ENCODE results near the gene PAXIP1. TPM values are rescaled to one million over a fixed set of nuclear protein-coding genes. Genes with fewer than 3 reads are reported as not detected.

PAXIP1 gene
- total RNA-seq, 1 experiment from 2014 or later: 47.8 TPM

GRCh38 chr7:155002411-155003091, 373 bp downstream of the PAXIP1 start:
- H3K9me3 ChIP-seq (replicated peaks): no peaks in the 10 kb centered on the region
- peaks cover 15% of the 10 kb centered on the region for H3K36me3 ChIP-seq
- DNase-seq: peak; percentile 55 to 58
- H3K4me3 ChIP-seq: peak overlapping the region; percentile 99
- H3K4me1 ChIP-seq: no peaks in the 10 kb centered on the region; the same call in 1 of the 2 replicates
- peak overlapping the region; percentile 98 for H3K27ac ChIP-seq
- no peaks in the 10 kb centered on the region for H3K27me3 ChIP-seq

- Histone ChIP-seq H3K9me3 (replicated peaks) (no peaks in the 10 kb centered on the region), H3K4me1 (no peaks in the 10 kb centered on the region; the same call in 1 of the 2 replicates), H3K27ac (peak overlapping the region; percentile 16; the same call in 1 of the 2 replicates), H3K27me3 (no peaks in the 10 kb centered on the region), H3K4me3 (peak overlapping the region; percentile 99), H3K36me3 (peaks cover 22% of the 10 kb centered on the region)
- peak in 1 of 2 experiments; percentile 33 for DNase-seq
Measured at GRCh38 chr7:155001756-155002410, 1.0 kb downstream of the PAXIP1 start.

GRCh38 chr7:155000795-155001194, 2.1 kb downstream of the PAXIP1 start:
- Histone ChIP-seq H3K4me1 (no peaks in the 10 kb centered on the region; the same call in 1 of the 2 replicates), H3K36me3 (peaks cover 33% of the 10 kb centered on the region), H3K27me3 (no peaks in the 10 kb centered on the region), H3K27ac (no peak overlapping the region), H3K4me3 (no peak overlapping the region), H3K9me3 (replicated peaks) (no peaks in the 10 kb centered on the region)
- no peak for DNase-seq

- no peaks in the 10 kb centered on the region for H3K27me3 ChIP-seq
- no peaks in the 10 kb centered on the region for H3K4me1 ChIP-seq
- DNase-seq: no peak
- H3K4me3 ChIP-seq: no peak overlapping the region
- H3K9me3 ChIP-seq (replicated peaks): no peaks in the 10 kb centered on the region
- no peak overlapping the region for H3K27ac ChIP-seq
- H3K36me3 ChIP-seq: peaks cover 50% of the 10 kb centered on the region
Measured at GRCh38 chr7:154998481-154998880, 4.4 kb downstream of the PAXIP1 start.

- Histone ChIP-seq H3K4me1 (no peaks in the 10 kb centered on the region), H3K27me3 (no peaks in the 10 kb centered on the region), H3K4me3 (no peak overlapping the region), H3K9me3 (replicated peaks) (no peaks in the 10 kb centered on the region), H3K36me3 (peaks cover 54% of the 10 kb centered on the region), H3K27ac (no peak overlapping the region)
- no peak for DNase-seq
Measured at GRCh38 chr7:154997840-154998370, 5.0 kb downstream of the PAXIP1 start.

GRCh38 chr7:154996756-154997155, 6.2 kb downstream of the PAXIP1 start:
- no peaks in the 10 kb centered on the region for H3K4me1 ChIP-seq
- H3K27ac ChIP-seq: no peak overlapping the region
- no peak overlapping the region for H3K4me3 ChIP-seq
- no peaks in the 10 kb centered on the region for H3K27me3 ChIP-seq
- H3K36me3 ChIP-seq: peaks cover 62% of the 10 kb centered on the region
- H3K9me3 ChIP-seq (replicated peaks): no peaks in the 10 kb centered on the region
- DNase-seq: no peak

GRCh38 chr7:154996101-154996500, 6.8 kb downstream of the PAXIP1 start:
- no peak overlapping the region for H3K4me3 ChIP-seq
- H3K36me3 ChIP-seq: peaks cover 67% of the 10 kb centered on the region
- H3K27me3 ChIP-seq: no peaks in the 10 kb centered on the region
- DNase-seq: no peak
- H3K4me1 ChIP-seq: no peaks in the 10 kb centered on the region
- no peak overlapping the region for H3K27ac ChIP-seq
- H3K9me3 ChIP-seq (replicated peaks): no peaks in the 10 kb centered on the region

- H3K9me3 ChIP-seq (replicated peaks): no peaks in the 10 kb centered on the region
- H3K4me1 ChIP-seq: no peaks in the 10 kb centered on the region
- no peaks in the 10 kb centered on the region for H3K27me3 ChIP-seq
- H3K36me3 ChIP-seq: peaks cover 76% of the 10 kb centered on the region
- H3K4me3 ChIP-seq: no peak overlapping the region
- H3K27ac ChIP-seq: no peak overlapping the region
- no peak for DNase-seq
Measured at GRCh38 chr7:154994996-154995395, 7.9 kb downstream of the PAXIP1 start.

GRCh38 chr7:154990964-154991540, 11.9 kb downstream of the PAXIP1 start:
- Histone ChIP-seq H3K27ac (no peak overlapping the region), H3K9me3 (replicated peaks) (no peaks in the 10 kb centered on the region), H3K4me1 (no peaks in the 10 kb centered on the region), H3K4me3 (no peak overlapping the region), H3K27me3 (no peaks in the 10 kb centered on the region), H3K36me3 (peaks cover 66% of the 10 kb centered on the region)
- DNase-seq: no peak

GRCh38 chr7:154987571-154987970, 15.4 kb downstream of the PAXIP1 start:
- Histone ChIP-seq H3K27ac (no peak overlapping the region), H3K9me3 (replicated peaks) (no peaks in the 10 kb centered on the region), H3K36me3 (peaks cover 46% of the 10 kb centered on the region), H3K4me3 (no peak overlapping the region), H3K4me1 (no peaks in the 10 kb centered on the region), H3K27me3 (no peaks in the 10 kb centered on the region)
- no peak for DNase-seq

GRCh38 chr7:154986200-154986945, 16.6 kb downstream of the PAXIP1 start:
- H3K36me3 ChIP-seq: peaks cover 49% of the 10 kb centered on the region
- no peak overlapping the region for H3K4me3 ChIP-seq
- H3K9me3 ChIP-seq (replicated peaks): no peaks in the 10 kb centered on the region
- DNase-seq: no peak
- H3K27ac ChIP-seq: no peak overlapping the region
- no peaks in the 10 kb centered on the region for H3K27me3 ChIP-seq
- no peaks in the 10 kb centered on the region; the same call in 1 of the 2 replicates for H3K4me1 ChIP-seq

GRCh38 chr7:154985230-154985629, 17.7 kb downstream of the PAXIP1 start:
- Histone ChIP-seq H3K27me3 (no peaks in the 10 kb centered on the region), H3K9me3 (replicated peaks) (no peaks in the 10 kb centered on the region), H3K4me1 (no peaks in the 10 kb centered on the region; the same call in 1 of the 2 replicates), H3K27ac (no peak overlapping the region), H3K36me3 (peaks cover 49% of the 10 kb centered on the region), H3K4me3 (no peak overlapping the region)
- DNase-seq: no peak

- no peaks in the 10 kb centered on the region; the same call in 1 of the 2 replicates for H3K4me1 ChIP-seq
- H3K36me3 ChIP-seq: peaks cover 51% of the 10 kb centered on the region
- no peak overlapping the region for H3K27ac ChIP-seq
- DNase-seq: no peak
- no peaks in the 10 kb centered on the region for H3K27me3 ChIP-seq
- H3K4me3 ChIP-seq: no peak overlapping the region
- H3K9me3 ChIP-seq (replicated peaks): no peaks in the 10 kb centered on the region
Measured at GRCh38 chr7:154984601-154985188, 18.2 kb downstream of the PAXIP1 start.

GRCh38 chr7:154978017-154978416, 24.9 kb downstream of the PAXIP1 start:
- no peaks in the 10 kb centered on the region; the same call in 1 of the 2 replicates for H3K4me1 ChIP-seq
- no peaks in the 10 kb centered on the region for H3K27me3 ChIP-seq
- H3K4me3 ChIP-seq: no peak overlapping the region
- DNase-seq: no peak
- H3K36me3 ChIP-seq: peaks cover 80% of the 10 kb centered on the region
- no peaks in the 10 kb centered on the region for H3K9me3 ChIP-seq (replicated peaks)
- no peak overlapping the region for H3K27ac ChIP-seq
